Fibroblast of upper back skin (primary cell): ENCODE data around the gene CRISP1.
"Not testable (repeated sequence)": the region's sequence is repeated elsewhere in the genome, so short reads cannot be mapped to it uniquely, and the experiment has no call there.

Experiments used
- DNase-seq: peaks from one replicate; pipeline ENCODE4 v3.0.0-alpha.2; 2013

CRISP1 gene

DNA sequence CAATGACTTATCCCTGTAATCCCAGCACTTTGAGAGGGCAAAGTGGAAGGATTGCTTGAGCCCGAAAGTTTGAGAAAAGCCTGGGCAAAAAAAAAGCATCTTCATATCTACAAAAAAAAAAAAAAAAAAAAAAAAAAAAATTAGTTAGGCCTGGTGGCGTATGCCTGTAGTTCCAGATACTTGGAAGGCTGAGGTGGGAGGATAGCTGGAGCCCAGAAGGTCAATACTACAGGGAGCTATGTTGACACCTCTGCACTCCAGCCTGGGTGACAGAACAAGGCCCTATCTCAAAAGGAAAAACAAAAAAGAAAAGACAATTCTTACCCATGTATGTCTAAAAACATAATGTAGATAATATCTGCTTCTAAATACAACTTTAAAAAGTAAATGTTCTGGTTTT lies 27.2 kb downstream of the CRISP1 start:
- DNase-seq, result no peak

DNA sequence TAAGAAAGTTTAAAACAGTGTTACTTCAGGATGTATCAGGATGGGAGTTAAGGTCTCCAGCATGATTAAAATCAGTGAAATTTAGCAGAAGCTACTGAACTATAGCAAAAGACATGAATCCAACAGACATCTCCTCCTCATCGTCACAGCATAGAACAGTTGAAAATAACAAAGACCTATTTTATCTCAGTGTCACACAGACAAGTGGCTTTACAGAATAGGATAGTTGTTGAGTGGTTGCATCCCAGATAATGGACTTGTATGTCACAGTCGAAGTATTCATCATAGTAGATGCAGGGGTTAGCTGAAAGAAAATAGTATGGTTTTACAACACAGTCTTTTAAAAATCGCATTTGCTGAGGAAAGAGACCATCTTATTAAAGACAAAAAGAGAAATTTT lies 31.2 kb downstream of the CRISP1 start:
- no peak for DNase-seq

DNA sequence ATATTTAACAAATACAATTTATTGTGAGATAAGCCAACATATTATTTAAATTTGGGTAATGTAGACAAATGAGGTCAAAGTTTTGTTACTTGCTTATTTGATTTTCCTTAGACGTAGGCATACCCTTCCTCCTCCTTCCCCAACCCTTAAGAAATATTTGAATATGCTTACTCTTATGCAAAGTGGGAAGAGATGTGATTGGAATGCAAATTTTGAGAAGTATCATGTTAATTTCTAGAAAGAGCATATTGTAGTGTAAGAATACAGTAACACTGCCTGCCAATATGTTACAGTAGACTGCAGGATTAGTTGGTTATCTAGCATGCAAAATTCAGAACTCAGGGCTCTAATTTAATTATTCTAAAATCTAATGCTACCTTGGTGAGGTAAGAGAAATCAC lies 32.9 kb downstream of the CRISP1 start:
- DNase-seq, result no peak

GRCh38 chr6:49826743-49827406 lies 39.5 kb downstream of the CRISP1 start:
- no peak for DNase-seq

DNA sequence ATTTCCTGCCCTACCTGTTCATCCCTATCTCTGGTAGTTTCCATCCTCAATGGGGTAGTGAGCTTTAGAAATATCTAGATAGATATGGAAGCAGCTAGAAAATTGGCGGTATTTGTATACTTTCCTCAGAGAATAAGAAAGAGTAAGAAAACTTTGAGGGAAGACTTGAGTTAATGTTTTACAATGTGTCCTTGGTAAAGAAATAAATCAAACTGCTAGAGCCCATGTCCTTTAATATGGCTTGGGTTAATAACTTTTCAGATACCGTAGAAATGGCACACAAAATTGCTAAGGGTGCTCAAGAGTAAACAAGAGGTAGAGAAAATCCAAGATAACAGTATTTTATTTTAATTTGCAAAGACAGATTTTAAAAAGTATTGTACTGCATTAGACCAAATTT lies 51.2 kb downstream of the CRISP1 start:
- no peak for DNase-seq

DNA sequence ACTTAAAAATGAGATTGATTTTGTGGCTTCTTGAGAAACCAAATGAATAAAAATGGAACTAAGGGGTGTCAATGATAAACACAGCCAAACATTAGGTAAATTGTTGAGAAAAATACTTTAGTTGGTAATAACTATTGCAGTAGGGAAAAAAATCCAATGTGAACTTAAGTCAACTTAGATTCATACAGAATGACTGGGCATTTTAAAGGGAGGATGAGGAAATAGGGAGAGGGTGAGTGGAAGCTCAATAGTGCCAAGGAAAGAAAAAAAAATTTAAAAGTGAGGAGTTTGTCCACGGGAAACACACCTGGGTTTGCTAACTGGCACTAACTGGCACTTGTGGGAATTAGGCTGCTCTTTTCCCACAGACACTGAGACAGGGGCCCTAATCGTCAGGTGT lies 53.1 kb downstream of the CRISP1 start:
- DNase-seq, result no peak

DNA sequence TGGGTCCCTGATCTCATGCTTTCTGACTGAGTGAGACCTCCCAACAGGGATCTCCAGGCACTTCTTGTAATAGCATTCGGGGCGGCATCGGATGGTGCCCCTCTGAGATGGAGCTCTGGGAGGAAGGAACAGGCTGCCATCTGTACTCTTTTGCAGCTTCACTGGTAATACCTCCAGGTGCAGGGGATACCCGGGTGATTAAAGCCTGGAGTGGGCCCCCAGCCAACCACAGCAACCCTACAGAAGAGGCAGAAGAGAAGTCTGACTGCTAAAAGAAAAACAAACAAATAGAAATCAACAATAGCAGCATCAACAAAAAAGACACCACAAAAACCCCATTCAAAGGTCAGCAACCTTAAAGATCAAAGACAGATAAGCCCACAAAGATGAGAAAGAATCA lies 60.2 kb downstream of the CRISP1 start:
- DNase-seq, result no peak

DNA sequence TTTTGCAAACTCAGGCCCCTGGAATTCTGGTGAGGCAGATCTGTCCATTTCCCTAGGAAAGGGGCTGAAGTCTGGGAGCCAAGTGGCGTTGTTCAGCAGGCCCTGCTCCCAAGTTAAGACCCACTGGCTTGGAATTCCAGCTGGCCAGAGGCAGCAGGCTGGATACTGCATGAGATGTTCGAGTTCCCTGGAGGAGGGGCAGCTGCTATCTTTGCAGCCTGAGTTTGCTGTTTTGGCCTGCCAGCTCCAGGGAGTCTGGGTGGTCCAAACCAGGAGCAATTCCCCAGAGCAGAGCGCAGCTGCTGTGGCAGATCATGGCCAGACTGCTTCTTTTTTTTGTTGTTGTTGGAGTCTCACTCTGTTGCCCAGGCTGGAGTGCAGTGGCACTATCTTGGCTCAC lies 61.1 kb downstream of the CRISP1 start:
- no peak for DNase-seq

GRCh38 chr6:49801525-49801924 lies 64.8 kb downstream of the CRISP1 start:
- no peak for DNase-seq

DNA sequence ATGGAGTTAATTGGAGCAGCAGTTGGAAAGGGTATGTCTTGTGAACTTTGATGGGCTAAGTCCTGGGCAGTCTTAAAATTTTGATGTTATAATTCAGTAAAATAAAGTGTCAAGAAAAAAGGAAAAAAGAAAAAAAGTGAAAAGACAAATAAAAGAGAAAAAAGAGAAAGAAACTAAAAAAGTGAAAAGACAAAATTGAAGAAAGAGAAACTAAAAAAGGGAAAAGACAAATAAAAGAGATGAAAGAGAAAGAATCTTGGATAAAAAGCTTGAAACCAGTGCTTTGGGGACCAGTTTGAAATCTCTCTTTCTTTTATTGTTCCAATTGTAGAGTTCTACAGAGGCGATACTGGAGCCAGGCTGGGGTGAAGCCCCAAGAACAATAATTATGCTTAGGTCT lies 67.2 kb downstream of the CRISP1 start:
- DNase-seq, result no peak

DNA sequence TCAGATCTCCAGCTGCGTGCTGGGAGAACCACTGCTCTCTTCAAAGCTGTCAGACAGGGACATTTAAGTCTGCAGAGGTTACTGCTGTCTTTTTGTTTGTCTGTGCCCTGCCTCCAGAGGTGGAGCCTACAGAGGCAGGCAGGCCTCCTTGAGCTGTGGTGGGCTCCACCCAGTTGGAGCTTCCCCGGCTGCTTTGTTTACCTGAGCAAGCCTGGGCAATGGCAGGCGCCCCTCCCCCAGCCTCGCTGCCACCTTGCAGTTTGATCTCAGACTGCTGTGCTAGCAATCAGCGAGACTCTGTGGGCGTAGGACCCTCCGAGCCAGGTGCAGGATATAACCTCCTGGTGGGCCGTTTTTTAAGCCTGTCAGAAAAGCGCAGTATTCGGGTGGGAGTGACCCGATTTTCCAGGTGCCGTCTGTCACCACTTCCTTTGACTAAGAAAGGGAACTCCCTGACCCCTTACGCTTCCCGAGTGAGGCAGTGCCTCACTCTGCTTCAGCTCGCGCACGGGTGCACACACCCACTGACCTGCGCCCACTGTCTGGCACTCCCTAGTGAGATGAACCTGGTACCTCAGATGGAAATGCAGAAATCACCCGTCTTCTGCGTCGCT lies 69.4 kb downstream of the CRISP1 start:
- not testable (repeated sequence) for DNase-seq

DNA sequence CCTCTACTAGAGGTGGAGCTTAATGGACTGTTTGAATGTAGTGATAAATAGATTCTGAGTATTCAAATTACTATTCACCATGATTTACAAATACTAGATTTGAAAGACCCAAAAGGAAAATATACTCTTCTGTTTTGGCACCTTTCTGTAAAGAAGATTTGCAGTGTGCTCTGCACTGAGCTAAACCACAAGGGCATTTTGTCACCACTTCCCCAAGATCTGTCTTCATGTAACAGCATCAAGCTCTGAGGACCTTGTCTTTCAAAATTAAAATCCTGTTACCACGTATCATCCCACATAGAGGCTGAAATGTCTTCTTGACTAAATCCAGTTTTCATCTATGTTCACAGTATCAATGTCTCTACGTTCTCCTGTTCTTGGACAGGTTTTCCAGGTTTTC lies 76.0 kb downstream of the CRISP1 start:
- DNase-seq, result no peak

- DNase-seq, result no peak
Observed at GRCh38 chr6:49787176-49787575, 79.2 kb downstream of the CRISP1 start, which contains the start of gene PGK2. TSS of gene PGK2 (minus strand) at chr6:49787285. CDS start at chr6:49787187, 98 bp downstream.

GRCh38 chr6:49784272-49784671 lies 82.1 kb downstream of the CRISP1 start:
- no peak for DNase-seq
